ENCODE measurements around the gene TMEM255B.

The TMEM255B gene

GRCh38 chr13:113819341-113819730 lies 60.3 kb downstream of the TMEM255B start:
- TF ChIP-seq CTCF (IDR thresholded peaks at IDR 0.05; ENCODE audit: control insufficient read depth, extremely low read depth, insufficient read depth), result no peak
- DNase-seq (ENCODE audit: low read depth), result no peak
- no peak overlapping the region for H3K4me3 ChIP-seq (ENCODE audit: low read depth, low read length)

GRCh38 chr13:113819731-113820715 lies 61.0 kb downstream of the TMEM255B start:
- DNase-seq (ENCODE audit: low read depth), result no peak
- no peak overlapping the region for H3K4me3 ChIP-seq (ENCODE audit: low read depth, low read length)
- no peak for TF ChIP-seq CTCF (IDR thresholded peaks at IDR 0.05; ENCODE audit: control insufficient read depth, extremely low read depth, insufficient read depth)

- no peak for DNase-seq (ENCODE audit: low read depth)
- H3K4me3 ChIP-seq (ENCODE audit: low read depth, low read length), result no peak overlapping the region
- no peak for TF ChIP-seq CTCF (IDR thresholded peaks at IDR 0.05; ENCODE audit: control insufficient read depth, extremely low read depth, insufficient read depth)
These were observed 62.0 kb downstream of the TMEM255B start for GRCh38 chr13:113820813-113821651.

- no peak for TF ChIP-seq CTCF (IDR thresholded peaks at IDR 0.05; ENCODE audit: control insufficient read depth, extremely low read depth, insufficient read depth)
- no peak overlapping the region for H3K4me3 ChIP-seq (ENCODE audit: low read depth, low read length)
- DNase-seq (ENCODE audit: low read depth), result no peak
These were observed 62.8 kb downstream of the TMEM255B start for GRCh38 chr13:113821847-113822246.

- no peak for TF ChIP-seq CTCF (IDR thresholded peaks at IDR 0.05; ENCODE audit: control insufficient read depth, extremely low read depth, insufficient read depth)
These were observed 63.2 kb downstream of the TMEM255B start for GRCh38 chr13:113822266-113822665.

GRCh38 chr13:113822956-113823744 lies 64.1 kb downstream of the TMEM255B start:
- no peak for DNase-seq (ENCODE audit: low read depth)
- TF ChIP-seq CTCF (IDR thresholded peaks at IDR 0.05; ENCODE audit: control insufficient read depth, extremely low read depth, insufficient read depth), result no peak
- no peak overlapping the region for H3K4me3 ChIP-seq (ENCODE audit: low read depth, low read length)

More at GRCh38 chr13:113822266-113822665, 63.2 kb downstream of the TMEM255B start:
- no peak for DNase-seq (ENCODE audit: low read depth)
- H3K4me3 ChIP-seq (ENCODE audit: low read depth, low read length), result no peak overlapping the region

All from LNCaP clone FGC (cell line).